Activated CD4-positive, alpha-beta T cell treated with anti-CD3 and anti-CD28 coated beads for 36 hours (primary cell): Measurements from ENCODE around the gene LCOR. TPM values are rescaled to one million over a fixed set of nuclear protein-coding genes. Genes with fewer than 3 reads are reported as not detected.

Experiments used
- ATAC-seq: fragments of 200-7000 bp; cut with Tn5 transposase; one replicate; pipeline ENCODE4 v1.10.0; 2021; ENCODE audit warnings: mild to moderate bottlenecking, moderate library complexity
- CTCF ChIA-PET: fragments of 350-600 bp; sonication (Branson Sonifier 250); formaldehyde crosslinking; loops from one replicate; lab custom pipeline; 2021; ENCODE audit warnings: antibody characterized with exemption; lab: Charles Lee
- POLR2A ChIA-PET: fragments of 350-600 bp; sonication (Branson Sonifier 250); formaldehyde crosslinking; loops from one replicate; lab custom pipeline; 2021; ENCODE audit warnings: antibody characterized with exemption, inconsistent platforms; lab: Charles Lee
- DNase-seq: peaks from one replicate; pipeline ENCODE4 v3.0.0-alpha.2; 2020
- H3K27ac Mint-ChIP-seq: one replicate; pipeline ENCODE4 v1.8.0; 2021; ENCODE audit warnings: mixed read lengths
- H3K27me3 Mint-ChIP-seq: one replicate; pipeline ENCODE4 v1.8.0; 2021; ENCODE audit warnings: mixed read lengths
- H3K36me3 Mint-ChIP-seq: one replicate; pipeline ENCODE4 v1.8.0; 2021; ENCODE audit warnings: low read depth, mixed read lengths
- H3K4me1 Mint-ChIP-seq: one replicate; pipeline ENCODE4 v1.8.0; 2021; ENCODE audit warnings: mixed read lengths
- H3K4me3 Mint-ChIP-seq: one replicate; pipeline ENCODE4 v1.8.0; 2021; ENCODE audit warnings: mild to moderate bottlenecking, moderate library complexity, mixed read lengths
- H3K9me3 Mint-ChIP-seq: one replicate; pipeline ENCODE4 v1.8.0; 2021; ENCODE audit warnings: low read depth, mixed read lengths
- intact Hi-C, 2 experiments: fragments of 100-400 bp; cut with DNase I in 1 of 2; cut with micrococcal nuclease in 1 of 2; formaldehyde crosslinking; loops; one replicate each; pipeline versions ENCODE4 v1.14.2 to v1.15.1; 2022 to 2024; cut with DNase I, micrococcal nuclease
- microRNA-seq: library from miRNA; unstranded; fragments of <30 nt; microRNA quantifications from one replicate; pipeline ENCODE4 v1.2.0, GENCODE V29; 2021; ENCODE audit warnings: borderline replicate concordance
- total RNA-seq, 2 experiments: library from RNA; stranded (reverse); gene quantifications; one replicate each; pipeline ENCODE4 v1.2.3, GENCODE V29; 2021

LCOR gene
- total RNA-seq, 2 experiments from 2014 or later = 22.0 to 23.4 TPM

DNA sequence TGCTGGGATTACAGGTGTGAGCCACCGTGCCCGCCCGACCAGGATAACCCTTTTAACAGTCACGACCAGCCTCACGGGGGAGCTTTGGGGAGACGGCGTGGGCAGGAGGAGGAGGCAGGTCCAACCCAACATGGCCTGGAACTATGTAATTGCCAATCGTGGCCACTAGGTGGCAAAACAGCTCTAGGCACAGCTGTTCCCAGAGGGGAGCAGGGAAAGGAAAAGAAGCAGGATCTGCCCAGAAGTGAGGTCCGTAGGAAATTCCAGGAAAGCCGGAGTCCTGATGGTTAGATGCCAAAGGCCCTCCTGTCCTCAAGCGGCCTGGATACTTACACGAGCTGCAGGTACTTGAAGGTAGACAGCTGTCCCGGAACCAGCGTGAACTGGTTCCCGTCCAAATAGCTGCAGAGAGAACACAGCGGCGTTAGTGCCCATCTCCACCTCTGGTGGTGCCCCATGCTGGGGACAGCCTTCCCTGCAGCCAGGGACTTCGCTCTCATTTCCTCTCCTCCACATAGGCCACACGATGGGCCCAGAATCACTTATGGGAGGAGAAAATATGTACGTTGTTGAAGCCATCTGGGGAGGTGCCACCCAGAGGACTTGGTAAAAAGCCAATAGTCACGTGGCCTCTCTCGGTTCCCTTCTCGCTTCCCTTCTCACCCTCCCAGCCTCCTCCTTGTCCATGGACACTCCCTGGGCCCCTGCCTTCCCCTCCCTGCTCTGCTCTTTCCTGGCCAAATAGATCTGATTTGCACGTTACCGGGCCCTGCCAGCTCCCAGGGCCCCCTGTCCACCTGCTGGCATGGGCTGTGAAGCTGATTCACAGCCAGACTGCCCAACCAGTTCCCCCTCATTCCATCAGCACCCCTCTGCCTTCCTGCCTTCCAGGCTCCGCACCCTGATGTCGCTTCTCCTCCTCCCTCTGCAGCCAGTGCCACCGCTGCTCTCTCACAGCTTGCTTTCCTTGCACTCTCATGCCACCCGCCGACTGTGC lies 205.6 kb downstream of the LCOR start:
- ATAC-seq = peak; percentile 96
- Mint-ChIP-seq H3K27ac (no peak overlapping the region), H3K4me1 (peaks cover 12% of the 10 kb centered on the region), H3K4me3 (peak overlapping the region; percentile 45), H3K27me3 (no peaks in the 10 kb centered on the region), H3K9me3 (no peaks in the 10 kb centered on the region), H3K36me3 (no peaks in the 10 kb centered on the region)
- POLR2A ChIA-PET = no interaction called here
- CTCF ChIA-PET = interaction anchor here (0.5 to 6.4 kb wide), 62 partner anchors 9 to 663 kb away, joined by 3 to 89 read pairs (median 4); no protein-coding TSS in a partner anchor
- peak; percentile 87 for DNase-seq
- intact Hi-C loops = loop anchor here in 1 of 2 experiments (1.0 kb wide), 1 partner anchor 173 kb away; no protein-coding TSS in a partner anchor

DNA sequence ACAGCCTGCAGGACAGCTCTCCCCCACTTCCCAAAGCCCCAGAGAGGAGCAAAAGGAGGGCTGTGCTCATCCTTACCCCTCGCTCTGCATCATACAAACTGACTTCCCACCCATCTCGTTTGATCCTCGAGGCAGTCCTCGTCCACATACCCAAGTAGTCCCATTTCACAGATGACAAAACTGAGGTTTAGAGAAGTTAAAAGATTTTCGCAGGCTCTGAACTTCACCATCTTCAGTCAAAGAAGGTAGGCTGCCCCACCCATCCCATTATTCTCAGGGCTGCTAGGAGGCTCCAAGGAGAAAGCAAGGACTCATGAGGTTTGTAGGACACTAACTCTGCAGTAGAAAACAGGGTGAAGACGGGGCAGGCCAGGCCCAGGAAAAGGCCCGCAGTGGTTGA lies 206.6 kb downstream of the LCOR start:
- no peak for ATAC-seq
- POLR2A ChIA-PET = no interaction called here
- CTCF ChIA-PET = interaction anchor here (0.6 to 6.4 kb wide), 18 partner anchors 12 to 979 kb away, joined by 3 to 89 read pairs (median 5); no protein-coding TSS in a partner anchor
- no peaks in the 10 kb centered on the region for H3K9me3 Mint-ChIP-seq
- intact Hi-C loops = no loop called here
- no peaks in the 10 kb centered on the region for H3K27me3 Mint-ChIP-seq
- no peak overlapping the region for H3K27ac Mint-ChIP-seq
- DNase-seq = no peak
- no peaks in the 10 kb centered on the region for H3K36me3 Mint-ChIP-seq
- H3K4me1 Mint-ChIP-seq = peaks cover 12% of the 10 kb centered on the region
- no peak overlapping the region for H3K4me3 Mint-ChIP-seq

DNA sequence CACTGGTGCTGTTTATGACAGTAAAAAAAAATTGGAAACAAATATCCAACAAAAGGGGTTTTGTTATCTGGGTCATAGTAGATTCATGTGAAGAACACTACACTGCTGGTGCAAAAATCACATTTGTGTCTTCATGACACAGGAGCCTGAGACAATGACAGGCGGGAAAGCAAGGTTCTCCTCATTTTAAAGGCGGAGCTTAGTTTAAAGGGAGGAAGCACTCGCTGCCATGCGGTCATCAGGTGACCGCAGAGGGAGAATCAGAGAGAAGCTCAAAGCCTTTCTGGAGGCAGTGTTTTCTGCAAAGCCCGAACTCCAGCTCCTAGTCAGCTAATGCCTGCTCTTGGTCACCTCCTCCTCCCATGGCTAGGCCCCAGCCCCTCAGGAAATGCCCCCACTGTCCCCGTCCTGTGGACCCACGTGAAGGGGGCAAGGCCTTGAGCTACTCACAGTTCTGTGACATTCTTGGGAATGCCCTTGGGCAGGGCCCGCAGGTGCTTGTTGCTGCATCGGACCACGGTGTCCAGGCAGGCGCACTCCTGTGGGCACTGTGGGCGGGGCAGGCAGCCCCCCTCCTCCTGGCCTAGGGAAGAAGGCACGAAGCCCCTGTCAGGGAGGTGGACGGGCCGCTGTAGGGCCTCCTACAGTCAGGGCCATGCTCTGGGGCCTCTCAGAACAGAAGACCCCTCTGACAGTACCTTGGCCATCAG lies 207.6 kb downstream of the LCOR start:
- POLR2A ChIA-PET = no interaction called here
- Mint-ChIP-seq H3K27ac (no peak overlapping the region), H3K27me3 (no peaks in the 10 kb centered on the region), H3K4me1 (peaks cover 12% of the 10 kb centered on the region), H3K4me3 (no peak overlapping the region), H3K9me3 (no peaks in the 10 kb centered on the region), H3K36me3 (no peaks in the 10 kb centered on the region)
- CTCF ChIA-PET = interaction anchor here (0.9 to 6.4 kb wide), 4 partner anchors 14 to 170 kb away, joined by 5 to 89 read pairs (median 42); no protein-coding TSS in a partner anchor
- no peak for ATAC-seq
- DNase-seq = no peak
- intact Hi-C loops = no loop called here

DNA sequence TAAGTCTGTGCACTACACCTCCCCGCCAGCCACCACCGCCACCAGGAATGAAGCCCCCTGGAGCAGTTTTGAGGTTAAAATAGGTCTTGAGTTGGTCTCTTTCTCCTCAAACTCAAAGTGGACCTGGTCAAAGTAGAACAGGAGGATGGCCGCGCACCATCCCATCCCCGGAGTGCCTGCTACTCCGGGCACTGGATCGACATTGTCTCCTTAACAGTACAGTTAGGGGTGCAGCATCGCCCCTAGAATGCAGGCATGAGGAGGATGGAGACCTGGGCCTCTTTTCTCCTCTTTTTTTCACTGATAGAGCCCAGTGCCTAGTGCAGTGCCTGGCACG lies 208.1 kb downstream of the LCOR start:
- POLR2A ChIA-PET = no interaction called here
- CTCF ChIA-PET = interaction anchor here (4.4 kb wide), 1 partner anchor 169 kb away, joined by 51 read pairs; no protein-coding TSS in a partner anchor
- Mint-ChIP-seq H3K27me3 (no peaks in the 10 kb centered on the region), H3K27ac (no peak overlapping the region), H3K4me3 (no peak overlapping the region), H3K36me3 (no peaks in the 10 kb centered on the region), H3K4me1 (peaks cover 12% of the 10 kb centered on the region), H3K9me3 (no peaks in the 10 kb centered on the region)
- ATAC-seq (no peak), DNase-seq (no peak)
- intact Hi-C loops = no loop called here

DNA sequence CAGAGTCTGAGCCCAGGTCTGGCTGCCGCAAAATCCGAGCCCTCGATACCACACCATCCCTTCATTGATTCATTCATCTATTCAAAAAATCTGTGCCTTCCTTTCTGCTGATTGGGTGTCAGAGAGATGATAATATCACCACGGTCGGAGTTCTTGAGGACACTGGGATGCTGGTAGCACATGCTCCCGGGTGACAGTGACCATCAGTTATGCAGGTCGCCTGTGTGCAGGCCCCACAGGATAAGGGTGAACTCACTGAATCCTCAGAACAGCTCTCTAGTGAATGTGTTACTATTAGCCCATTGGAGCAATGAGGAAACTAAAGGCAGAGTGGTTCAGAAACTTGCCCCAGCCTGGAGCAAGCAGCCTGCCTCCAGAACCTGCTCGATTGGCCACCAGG lies 208.6 kb downstream of the LCOR start:
- intact Hi-C loops = no loop called here
- POLR2A ChIA-PET = no interaction called here

DNA sequence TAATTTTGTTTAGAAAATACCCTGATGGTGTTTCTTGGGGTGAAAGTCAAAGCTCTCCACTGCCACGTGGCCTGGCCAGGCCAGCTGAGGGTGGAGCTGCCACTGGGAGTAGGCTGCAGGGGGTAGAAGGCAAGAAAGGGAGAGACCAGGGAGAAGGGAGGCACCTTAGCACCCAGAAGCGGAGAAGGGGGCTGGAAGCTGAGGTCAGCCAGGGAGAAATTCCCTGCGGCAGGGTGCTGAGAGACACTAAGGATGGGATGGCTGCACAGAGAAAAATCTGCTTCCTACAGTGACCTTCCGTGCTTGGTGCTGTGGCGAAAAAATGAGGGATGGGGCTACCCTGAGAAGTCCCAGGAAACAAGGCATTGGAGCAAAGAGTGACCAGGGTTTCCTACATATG lies 210.0 kb downstream of the LCOR start:
- H3K4me3 Mint-ChIP-seq = no peak overlapping the region
- H3K9me3 Mint-ChIP-seq = no peaks in the 10 kb centered on the region
- ATAC-seq (no peak), DNase-seq (no peak)
- intact Hi-C loops = no loop called here
- H3K36me3 Mint-ChIP-seq = no peaks in the 10 kb centered on the region
- POLR2A ChIA-PET = no interaction called here
- no peaks in the 10 kb centered on the region for H3K27me3 Mint-ChIP-seq
- CTCF ChIA-PET = interaction anchor here (2.6 kb wide), 1 partner anchor 16 kb away, joined by 9 read pairs; no protein-coding TSS in a partner anchor
- H3K4me1 Mint-ChIP-seq = peaks cover 12% of the 10 kb centered on the region
- no peak overlapping the region for H3K27ac Mint-ChIP-seq

More for the DNA sequence above, 208.6 kb downstream of the LCOR start:
- no peaks in the 10 kb centered on the region for H3K36me3 Mint-ChIP-seq
- CTCF ChIA-PET = interaction anchor here (1.0 to 2.6 kb wide), 2 partner anchors 15 to 19 kb away, joined by 3 to 9 read pairs; no protein-coding TSS in a partner anchor
- H3K4me1 Mint-ChIP-seq = peaks cover 12% of the 10 kb centered on the region
- DNase-seq (no peak), ATAC-seq (no peak)
- H3K27ac Mint-ChIP-seq = no peak overlapping the region
- no peaks in the 10 kb centered on the region for H3K27me3 Mint-ChIP-seq
- no peaks in the 10 kb centered on the region for H3K9me3 Mint-ChIP-seq
- no peak overlapping the region for H3K4me3 Mint-ChIP-seq

DNA sequence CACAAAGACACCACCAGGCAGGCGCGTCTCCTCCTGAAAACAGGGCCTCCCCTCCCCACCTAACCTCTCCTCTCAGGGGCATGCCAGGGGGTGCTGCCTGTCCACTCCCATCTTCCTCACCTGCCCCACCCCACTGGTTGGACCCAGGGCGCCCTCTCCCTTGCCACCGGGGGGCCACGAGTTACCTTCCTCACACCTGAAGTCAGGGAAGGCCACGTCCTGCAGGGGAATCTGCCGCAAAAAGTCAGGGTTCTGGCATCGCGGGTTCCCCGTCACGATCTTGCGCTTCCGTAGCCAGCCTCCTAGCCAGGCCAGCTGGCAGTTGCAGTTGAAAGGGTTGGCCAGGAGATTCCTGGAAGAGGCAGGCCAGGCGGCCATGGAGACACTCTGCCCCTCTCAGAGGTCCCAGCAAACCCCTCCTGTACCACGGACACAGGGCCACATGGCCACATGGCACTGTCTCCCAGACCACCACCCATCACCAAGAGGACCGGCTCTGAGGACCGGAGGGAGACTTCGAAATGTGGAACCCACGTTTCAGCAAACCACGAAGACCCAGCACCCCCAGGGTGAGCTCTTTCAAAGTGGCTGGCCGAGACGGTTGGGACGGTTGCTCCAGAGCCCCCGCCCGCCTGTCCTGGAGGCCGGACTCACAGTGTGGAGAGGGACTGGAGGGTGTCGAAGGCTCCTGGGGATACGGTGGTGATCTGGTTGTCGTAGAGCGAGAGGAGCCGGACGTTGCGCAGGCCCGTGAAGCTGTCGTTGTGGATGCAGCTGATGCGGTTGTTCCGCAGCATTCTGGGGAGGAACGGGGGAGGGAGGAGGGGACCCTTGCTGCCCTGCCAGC lies 210.8 kb downstream of the LCOR start:
- intact Hi-C loops = no loop called here
- ChIA-PET CTCF (interaction anchor here (2.6 kb wide), 1 partner anchor 17 kb away, joined by 9 read pairs; no protein-coding TSS in a partner anchor), POLR2A (no interaction called here)
- ATAC-seq (no peak), DNase-seq (no peak)
- Mint-ChIP-seq H3K4me3 (no peak overlapping the region), H3K4me1 (peaks cover 4% of the 10 kb centered on the region), H3K36me3 (no peaks in the 10 kb centered on the region), H3K27me3 (no peaks in the 10 kb centered on the region), H3K27ac (no peak overlapping the region), H3K9me3 (no peaks in the 10 kb centered on the region)

DNA sequence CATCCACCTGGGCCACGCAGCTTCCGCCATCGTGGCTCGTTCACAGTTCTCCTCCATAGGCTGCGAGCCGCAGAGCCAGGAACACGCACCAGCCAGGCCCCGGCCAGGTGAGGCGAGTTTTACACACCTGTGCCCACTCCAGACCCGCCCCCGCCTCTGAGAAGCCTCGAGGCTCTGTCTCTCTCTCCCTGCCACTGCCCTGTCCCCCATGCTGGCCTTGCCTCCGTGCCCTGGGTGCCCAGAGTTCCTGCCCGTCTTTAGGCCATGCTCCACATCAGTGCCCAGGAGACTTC lies 211.4 kb downstream of the LCOR start:
- ChIA-PET CTCF (interaction anchor here (0.8 kb wide), 1 partner anchor 13 kb away, joined by 3 read pairs; no protein-coding TSS in a partner anchor), POLR2A (no interaction called here)
- no peaks in the 10 kb centered on the region for H3K4me1 Mint-ChIP-seq
- no peaks in the 10 kb centered on the region for H3K9me3 Mint-ChIP-seq
- no peaks in the 10 kb centered on the region for H3K27me3 Mint-ChIP-seq
- H3K36me3 Mint-ChIP-seq = no peaks in the 10 kb centered on the region
- no peak overlapping the region for H3K4me3 Mint-ChIP-seq
- no peak overlapping the region for H3K27ac Mint-ChIP-seq
- no peak for DNase-seq
- intact Hi-C loops = no loop called here
- no peak for ATAC-seq

Small RNA genes within 50 kb of the gene (microRNA-seq; reads per million reads assigned to microRNA genes)
- not detected for gene MIR607

Other genes with a start within 250 kb of the LCOR start
- 10 to 100 TPM; 45.3 to 70.2 TPM for gene TM9SF3, start 245.3 kb upstream of the LCOR start, total RNA-seq
- 1 to 10 TPM; 2.7 to 2.9 TPM for gene PIK3AP1, start 111.8 kb upstream of the LCOR start, total RNA-seq